ENCODE results near the gene ARMC10.
"Not testable (repeated sequence)": the region's sequence is repeated elsewhere in the genome, so short reads cannot be mapped to it uniquely, and the experiment has no call there.

The ARMC10 gene

GRCh38 chr7:103068414-103069403 is 6.2 kb upstream of the ARMC10 start:
- no peak for TF ChIP-seq CTCF (conservative IDR thresholded peaks at IDR 0.05; ENCODE audit: low read depth)
- H3K27ac ChIP-seq = no peak overlapping the region
- ChIA-PET POLR2A (ENCODE audit: low non-redundant PET) (no interaction called here), CTCF (no interaction called here)
- no peak for DNase-seq (ENCODE audit: low spot score)

GRCh38 chr7:103071000-103071399 is 3.9 kb upstream of the ARMC10 start:
- no peak overlapping the region for H3K27ac ChIP-seq
- DNase-seq (ENCODE audit: low spot score) = no peak
- ChIA-PET CTCF (interaction anchor here (1.9 kb wide), 1 partner anchor 9 kb away, joined by 11 read pairs; no protein-coding TSS in a partner anchor), POLR2A (ENCODE audit: low non-redundant PET) (no interaction called here)
- TF ChIP-seq CTCF (conservative IDR thresholded peaks at IDR 0.05; ENCODE audit: low read depth) = no peak

GRCh38 chr7:103073989-103074518 is 886 bp upstream of the ARMC10 start:
- TF ChIP-seq CTCF (conservative IDR thresholded peaks at IDR 0.05; ENCODE audit: low read depth) = no peak
- CTCF ChIA-PET = interaction anchor here (0.5 to 1.3 kb wide), 2 partner anchors 12 to 94 kb away, joined by 3 read pairs; no protein-coding TSS in a partner anchor
- peak overlapping the region; percentile 96 for H3K27ac ChIP-seq
- POLR2A ChIA-PET (ENCODE audit: low non-redundant PET) = interaction anchor here (0.5 kb wide), 1 partner anchor 74 kb away, joined by 4 read pairs; no protein-coding TSS in a partner anchor
- peak; percentile 8 for DNase-seq (ENCODE audit: low spot score)

- TF ChIP-seq CTCF (conservative IDR thresholded peaks at IDR 0.05; ENCODE audit: low read depth) = no peak
- DNase-seq (ENCODE audit: low spot score) = peak; percentile 49
- CTCF ChIA-PET = interaction anchor here (0.7 kb wide), 1 partner anchor 158 kb away, joined by 3 read pairs; no protein-coding TSS in a partner anchor
- peak overlapping the region; percentile 96 for H3K27ac ChIP-seq
- POLR2A ChIA-PET (ENCODE audit: low non-redundant PET) = interaction anchor here (0.6 kb wide), 1 partner anchor 166 kb away, joined by 4 read pairs; no protein-coding TSS in a partner anchor
Observed at GRCh38 chr7:103075337-103075918, 488 bp downstream of the ARMC10 start.

GRCh38 chr7:103076764-103077163 is 1.8 kb downstream of the ARMC10 start:
- ChIA-PET CTCF (no interaction called here), POLR2A (ENCODE audit: low non-redundant PET) (no interaction called here)
- no peak for TF ChIP-seq CTCF (conservative IDR thresholded peaks at IDR 0.05; ENCODE audit: low read depth)
- H3K27ac ChIP-seq = peak overlapping the region; percentile 19
- no peak for DNase-seq (ENCODE audit: low spot score)

GRCh38 chr7:103077318-103077717 is 2.4 kb downstream of the ARMC10 start:
- ChIA-PET CTCF (no interaction called here), POLR2A (ENCODE audit: low non-redundant PET) (no interaction called here)
- H3K27ac ChIP-seq = no peak overlapping the region
- DNase-seq (ENCODE audit: low spot score) = no peak
- no peak for TF ChIP-seq CTCF (conservative IDR thresholded peaks at IDR 0.05; ENCODE audit: low read depth)

GRCh38 chr7:103078226-103078625 is 3.3 kb downstream of the ARMC10 start:
- H3K27ac ChIP-seq; POLR2A ChIA-PET (ENCODE audit: low non-redundant PET); CTCF ChIA-PET; DNase-seq (ENCODE audit: low spot score): not testable (repeated sequence)

Data from RWPE1 (cell line).